K562 (cell line): ENCODE data around the gene LRCOL1.

Source experiments
- YY1 ChIP-seq, 3 experiments: IDR thresholded peaks; 2 replicates each; pipeline ENCODE4 v1.6.1; 2011; ENCODE audit warnings: low read length in 2 of 3, mild to moderate bottlenecking in 2 of 3, moderate library complexity in 2 of 3, borderline replicate concordance in 1 of 3, control low read depth in 1 of 3, low read depth in 1 of 3; ENCODE audit not compliant: insufficient read depth in 3 of 3, insufficient replicate concordance in 2 of 3, control insufficient read depth in 1 of 3, insufficient read length in 1 of 3; ENCODE audit errors: extremely low read depth in 1 of 3
- TF ChIP-seq, protein P1 (sequence below): fragments of 450-650 bp; IDR thresholded peaks from 2 replicates; pipeline ENCODE4 v1.6.1; 2017; ENCODE audit warnings: antibody characterized with exemption, mild to moderate bottlenecking
- TF ChIP-seq, protein P2 (sequence below): fragments of 150-350 bp; conservative IDR thresholded peaks from 2 replicates; pipeline ENCODE4 v1.6.1; 2014; ENCODE audit warnings: low read length

DNA sequence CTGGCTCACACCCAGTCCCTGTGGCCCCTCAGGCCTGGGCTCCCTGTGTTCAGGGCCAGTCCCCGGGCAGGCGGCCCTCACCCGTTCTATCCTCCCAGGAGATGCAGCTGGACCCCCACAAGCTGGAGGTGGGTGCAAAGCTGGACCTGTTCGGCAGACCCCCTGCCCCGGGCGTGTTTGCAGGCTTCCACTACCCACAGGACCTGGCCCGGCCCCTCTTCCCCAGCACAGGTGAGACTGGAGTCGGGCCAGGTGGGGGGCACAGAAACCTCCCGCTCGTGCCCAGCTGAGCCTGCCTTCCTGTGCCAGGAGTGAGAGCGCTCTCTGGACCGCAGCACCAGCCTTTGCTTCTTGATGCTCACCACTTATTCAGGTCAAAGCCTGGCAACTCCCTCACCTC is 33.7 kb downstream of the LRCOL1 start:
- TF ChIP-seq, protein P1, sequence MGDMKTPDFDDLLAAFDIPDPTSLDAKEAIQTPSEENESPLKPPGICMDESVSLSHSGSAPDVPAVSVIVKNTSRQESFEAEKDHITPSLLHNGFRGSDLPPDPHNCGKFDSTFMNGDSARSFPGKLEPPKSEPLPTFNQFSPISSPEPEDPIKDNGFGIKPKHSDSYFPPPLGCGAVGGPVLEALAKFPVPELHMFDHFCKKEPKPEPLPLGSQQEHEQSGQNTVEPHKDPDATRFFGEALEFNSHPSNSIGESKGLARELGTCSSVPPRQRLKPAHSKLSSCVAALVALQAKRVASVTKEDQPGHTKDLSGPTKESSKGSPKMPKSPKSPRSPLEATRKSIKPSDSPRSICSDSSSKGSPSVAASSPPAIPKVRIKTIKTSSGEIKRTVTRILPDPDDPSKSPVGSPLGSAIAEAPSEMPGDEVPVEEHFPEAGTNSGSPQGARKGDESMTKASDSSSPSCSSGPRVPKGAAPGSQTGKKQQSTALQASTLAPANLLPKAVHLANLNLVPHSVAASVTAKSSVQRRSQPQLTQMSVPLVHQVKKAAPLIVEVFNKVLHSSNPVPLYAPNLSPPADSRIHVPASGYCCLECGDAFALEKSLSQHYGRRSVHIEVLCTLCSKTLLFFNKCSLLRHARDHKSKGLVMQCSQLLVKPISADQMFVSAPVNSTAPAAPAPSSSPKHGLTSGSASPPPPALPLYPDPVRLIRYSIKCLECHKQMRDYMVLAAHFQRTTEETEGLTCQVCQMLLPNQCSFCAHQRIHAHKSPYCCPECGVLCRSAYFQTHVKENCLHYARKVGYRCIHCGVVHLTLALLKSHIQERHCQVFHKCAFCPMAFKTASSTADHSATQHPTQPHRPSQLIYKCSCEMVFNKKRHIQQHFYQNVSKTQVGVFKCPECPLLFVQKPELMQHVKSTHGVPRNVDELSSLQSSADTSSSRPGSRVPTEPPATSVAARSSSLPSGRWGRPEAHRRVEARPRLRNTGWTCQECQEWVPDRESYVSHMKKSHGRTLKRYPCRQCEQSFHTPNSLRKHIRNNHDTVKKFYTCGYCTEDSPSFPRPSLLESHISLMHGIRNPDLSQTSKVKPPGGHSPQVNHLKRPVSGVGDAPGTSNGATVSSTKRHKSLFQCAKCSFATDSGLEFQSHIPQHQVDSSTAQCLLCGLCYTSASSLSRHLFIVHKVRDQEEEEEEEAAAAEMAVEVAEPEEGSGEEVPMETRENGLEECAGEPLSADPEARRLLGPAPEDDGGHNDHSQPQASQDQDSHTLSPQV = no peak
- TF ChIP-seq, protein P2, sequence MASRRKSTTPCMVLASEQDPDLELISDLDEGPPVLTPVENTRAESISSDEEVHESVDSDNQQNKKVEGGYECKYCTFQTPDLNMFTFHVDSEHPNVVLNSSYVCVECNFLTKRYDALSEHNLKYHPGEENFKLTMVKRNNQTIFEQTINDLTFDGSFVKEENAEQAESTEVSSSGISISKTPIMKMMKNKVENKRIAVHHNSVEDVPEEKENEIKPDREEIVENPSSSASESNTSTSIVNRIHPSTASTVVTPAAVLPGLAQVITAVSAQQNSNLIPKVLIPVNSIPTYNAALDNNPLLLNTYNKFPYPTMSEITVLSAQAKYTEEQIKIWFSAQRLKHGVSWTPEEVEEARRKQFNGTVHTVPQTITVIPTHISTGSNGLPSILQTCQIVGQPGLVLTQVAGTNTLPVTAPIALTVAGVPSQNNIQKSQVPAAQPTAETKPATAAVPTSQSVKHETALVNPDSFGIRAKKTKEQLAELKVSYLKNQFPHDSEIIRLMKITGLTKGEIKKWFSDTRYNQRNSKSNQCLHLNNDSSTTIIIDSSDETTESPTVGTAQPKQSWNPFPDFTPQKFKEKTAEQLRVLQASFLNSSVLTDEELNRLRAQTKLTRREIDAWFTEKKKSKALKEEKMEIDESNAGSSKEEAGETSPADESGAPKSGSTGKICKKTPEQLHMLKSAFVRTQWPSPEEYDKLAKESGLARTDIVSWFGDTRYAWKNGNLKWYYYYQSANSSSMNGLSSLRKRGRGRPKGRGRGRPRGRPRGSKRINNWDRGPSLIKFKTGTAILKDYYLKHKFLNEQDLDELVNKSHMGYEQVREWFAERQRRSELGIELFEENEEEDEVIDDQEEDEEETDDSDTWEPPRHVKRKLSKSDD = no peak
- TF ChIP-seq YY1 (IDR thresholded peaks at IDR 0.05; ENCODE audit: borderline replicate concordance in 1 of 3, control insufficient read depth in 1 of 3, extremely low read depth in 1 of 3, insufficient read depth in 3 of 3, insufficient read length in 1 of 3, insufficient replicate concordance in 2 of 3, low read depth in 1 of 3, low read length in 2 of 3) = no peak
